Endothelial cell of umbilical vein (primary cell): ENCODE data around the gene PDE1C. TPM values are rescaled to one million over a fixed set of nuclear protein-coding genes. Genes with fewer than 3 reads are reported as not detected.

ENCODE experiments used
- BruUV-seq: library from RNA; stranded (reverse); fragments of 400-500 nt; replicated peaks from 2 replicates; lab custom pipeline; 2021; lab: Mats Ljungman, UMichigan
- CTCF ChIA-PET: fragments of 300-600, 350-600 bp; sonication (Branson Sonifier 250); formaldehyde crosslinking; loops from one replicate; lab custom pipeline; 2021; ENCODE audit warnings: antibody characterized with exemption, inconsistent platforms; lab: Charles Lee
- POLR2A ChIA-PET: fragments of 300-600, 350-600 bp; sonication (Branson Sonifier 250); formaldehyde crosslinking; loops from one replicate; lab custom pipeline; 2021; ENCODE audit warnings: antibody characterized with exemption, inconsistent platforms; lab: Charles Lee
- DNase-seq: peaks from one replicate; pipeline ENCODE4 v3.0.0-alpha.2; 2011; ENCODE audit warnings: low read depth, low spot score
- FAIRE-seq: peaks from 2 replicates; lab custom pipeline; 2011; peaks lifted over from hg19 to GRCh38; lab: Jason Lieb, UNC
- H2AFZ ChIP-seq: 2 replicates; pipeline ENCODE4 v1.6.0; 2012; ENCODE audit warnings: low read depth, low read length, control low read depth, inconsistent platforms
- H3K27ac ChIP-seq: 2 replicates; pipeline ENCODE4 v1.5.1; 2011; ENCODE audit warnings: low read depth, mild to moderate bottlenecking, control low read depth, low read length, moderate library complexity; ENCODE audit not compliant: insufficient read depth
- H3K27me3 ChIP-seq, 2 experiments: 2 replicates each; pipeline versions ENCODE4 v1.6.0 to v1.6.1; 2011; ENCODE audit warnings: low read length in 2 of 2, mixed read lengths in 1 of 2; ENCODE audit not compliant: control insufficient read depth in 2 of 2, insufficient read depth in 2 of 2
- H3K36me3 ChIP-seq, 2 experiments: 2 replicates in 1 of 2; 3 replicates in 1 of 2; pipeline ENCODE4 v1.5.1; 2011; ENCODE audit warnings: low read length in 2 of 2, mild to moderate bottlenecking in 1 of 2, moderate library complexity in 1 of 2; ENCODE audit not compliant: control insufficient read depth in 2 of 2, insufficient read depth in 2 of 2; ENCODE audit errors: extremely low read depth in 1 of 2
- H3K4me1 ChIP-seq: 3 replicates; pipeline ENCODE4 v1.5.1; 2011; ENCODE audit warnings: mild to moderate bottlenecking, low read length; ENCODE audit not compliant: control insufficient read depth, insufficient read depth; ENCODE audit errors: extremely low read depth
- H3K4me2 ChIP-seq: 2 replicates; pipeline ENCODE4 v1.6.1; 2011; ENCODE audit warnings: low read length, control low read depth, mixed read lengths; ENCODE audit not compliant: insufficient read depth
- H3K4me3 ChIP-seq, 3 experiments: fragments of 200-600 bp in 1 of 3; sonication (generic), shearing (Covaris generic) in 1 of 3; replicated peaks in 1 of 3; 2 replicates each; pipeline ENCODE4 v1.5.1; 2011 to 2016; ENCODE audit warnings: control low read depth in 3 of 3, low read length in 3 of 3, mild to moderate bottlenecking in 2 of 3, inconsistent platforms in 1 of 3, low read depth in 1 of 3, moderate library complexity in 1 of 3; ENCODE audit not compliant: insufficient read depth in 1 of 3
- H3K79me2 ChIP-seq: 2 replicates; pipeline ENCODE4 v1.6.0; 2012; ENCODE audit warnings: low read length, inconsistent platforms; ENCODE audit not compliant: control insufficient read depth, insufficient read depth
- H3K9ac ChIP-seq: replicated peaks from 2 replicates; pipeline ENCODE3; 2011; ENCODE audit warnings: low read length, control low read depth; ENCODE audit not compliant: insufficient read depth; ENCODE audit errors: extremely low read depth
- H3K9me1 ChIP-seq: replicated peaks from 3 replicates; pipeline ENCODE4 v1.6.0; 2011; ENCODE audit warnings: mild to moderate bottlenecking, low read length; ENCODE audit not compliant: control insufficient read depth, insufficient read depth; ENCODE audit errors: extremely low read depth
- H3K9me3 ChIP-seq: replicated peaks from 2 replicates; pipeline ENCODE4 v1.5.1; 2012; ENCODE audit warnings: low read length, inconsistent platforms; ENCODE audit not compliant: control insufficient read depth, insufficient read depth
- H4K20me1 ChIP-seq: replicated peaks from 2 replicates; pipeline ENCODE3; 2011; ENCODE audit warnings: mild to moderate bottlenecking, low read length; ENCODE audit not compliant: control insufficient read depth, insufficient read depth; ENCODE audit errors: extremely low read depth
- EZH2 ChIP-seq: IDR thresholded peaks from 2 replicates; pipeline ENCODE4 v1.6.1; 2012; ENCODE audit warnings: borderline replicate concordance, low read depth, mild to moderate bottlenecking, moderate library complexity, low read length, inconsistent platforms; ENCODE audit not compliant: severe bottlenecking
- FOS ChIP-seq: IDR thresholded peaks from 2 replicates; pipeline ENCODE4 v1.6.1; 2011; ENCODE audit warnings: mild to moderate bottlenecking, low read length, moderate library complexity, borderline replicate concordance; ENCODE audit not compliant: insufficient read depth
- GATA2 ChIP-seq: IDR thresholded peaks from 2 replicates; pipeline ENCODE4 v1.7.0; 2011; ENCODE audit warnings: low read depth, mild to moderate bottlenecking, moderate library complexity, mixed read lengths, low read length; ENCODE audit not compliant: insufficient read length, insufficient read depth
- JUN ChIP-seq: IDR thresholded peaks from 2 replicates; pipeline ENCODE4 v1.6.1; 2011; ENCODE audit warnings: borderline replicate concordance, low read depth; ENCODE audit not compliant: insufficient read length, insufficient read depth
- MYC ChIP-seq: IDR thresholded peaks from one replicate; pipeline ENCODE4 v1.6.1; 2011; ENCODE audit warnings: mild to moderate bottlenecking, low read depth, low read length
- POLR2A ChIP-seq: IDR thresholded peaks from 2 replicates; pipeline ENCODE4 v1.6.1; 2012; ENCODE audit warnings: low read depth, mild to moderate bottlenecking, control low read depth, low read length
- POLR2AphosphoS5 ChIP-seq: IDR thresholded peaks from 2 replicates; pipeline ENCODE4 v1.6.1; 2012; ENCODE audit warnings: low read depth, mild to moderate bottlenecking, control low read depth, low read length, moderate library complexity; ENCODE audit not compliant: insufficient read depth
- dilution Hi-C: fragments of 300-500 bp; cut with MboI; formaldehyde crosslinking; loops from one replicate; pipeline ENCODE4 v1.15.0; 2019; ENCODE audit warnings: low sequenced_read_pairs; ENCODE audit not compliant: extremely low pct_ligation_motif_present
- intact Hi-C: fragments of 100-400 bp; cut with micrococcal nuclease; formaldehyde crosslinking; loops from one replicate; pipeline ENCODE4 v1.10.0; 2022
- polyA plus RNA-seq, 4 experiments: library from polyadenylated mRNA; depleted of rRNA in 3 of 4; stranded (reverse) in 3 of 4; unstranded in 1 of 4; fragments of >200 nt; gene quantifications; 2 replicates each; pipeline versions ENCODE4 v1.2.1 to v1.2.3, GENCODE V29; 2011 to 2012; ENCODE audit warnings: missing spikeins in 1 of 4
- total RNA-seq: library from RNA; stranded (reverse); gene quantifications from 2 replicates; pipeline ENCODE4 v1.2.3, GENCODE V29; 2021
- TF ChIP-seq, protein P1 (sequence below), 2 donors: IDR thresholded peaks; 1 replicate in 1 of 2; 2 replicates in 1 of 2; pipeline ENCODE4 v1.5.1; 2011; ENCODE audit warnings: low read length in 2 of 2, mild to moderate bottlenecking in 2 of 2, moderate library complexity in 2 of 2, control low read depth in 1 of 2, inconsistent platforms in 1 of 2, low read depth in 1 of 2; ENCODE audit not compliant: insufficient read depth in 1 of 2; ENCODE audit errors: extremely low read depth in 1 of 2
- TF ChIP-seq, protein P2 (sequence below): IDR thresholded peaks from 2 replicates; pipeline ENCODE4 v1.6.1; 2011; ENCODE audit not compliant: insufficient read depth, insufficient read length

PDE1C gene
- total and polyA plus RNA-seq, 2 donors (not counting 3 experiments of a cell fraction or from before 2014, with no cell fraction given) = 0.90 to 3.1 TPM

DNA sequence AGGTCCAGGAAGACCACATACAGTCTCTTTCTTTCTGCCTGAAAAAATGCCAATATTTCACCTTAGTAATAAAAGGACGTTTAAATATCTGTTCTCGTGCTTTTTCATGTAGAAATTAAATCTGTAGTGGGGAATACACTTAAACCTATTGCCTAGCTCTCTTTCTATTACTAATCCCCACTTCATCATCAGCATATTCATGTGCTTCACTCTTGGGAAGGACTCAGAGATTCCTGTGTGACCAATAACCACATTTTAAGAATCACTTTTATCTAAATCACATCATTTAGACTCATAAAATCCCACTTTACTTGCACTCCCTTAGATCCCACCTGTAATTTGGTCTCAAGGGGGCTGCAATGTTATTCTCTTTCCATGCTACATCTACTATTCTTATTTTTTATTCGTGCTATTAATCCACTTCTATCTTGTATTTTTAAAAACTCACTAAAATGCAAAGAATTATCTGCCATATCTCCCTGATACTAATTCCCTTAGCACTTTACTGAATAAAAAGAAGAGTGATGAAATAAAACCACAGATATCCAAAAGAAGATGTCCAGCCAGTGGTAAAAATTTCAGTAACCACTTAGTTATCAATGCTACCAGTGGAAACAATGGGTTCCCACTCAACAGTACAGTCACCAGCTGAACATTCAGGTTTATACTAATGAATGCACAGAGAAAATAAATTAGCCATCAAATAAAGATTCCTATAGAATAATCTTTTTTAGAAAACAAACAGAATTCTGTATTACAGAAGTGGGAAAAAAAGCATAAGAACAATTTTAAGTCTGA is 281.1 kb downstream of the PDE1C start:
- H3K9ac ChIP-seq = no peak overlapping the region
- CTCF ChIA-PET = interaction anchor here (1.4 to 2.5 kb wide), 4 partner anchors 20 to 421 kb away, joined by 3 to 6 read pairs (median 4); no protein-coding TSS in a partner anchor
- intact Hi-C loops = no loop called here

More for the DNA sequence above, 281.1 kb downstream of the PDE1C start:
- POLR2A ChIA-PET = no interaction called here
- FAIRE-seq = no peak
- no peaks in the 10 kb centered on the region for H3K9me3 ChIP-seq
- BruUV-seq = no TSS peak
- no peaks in the 10 kb centered on the region for H3K36me3 ChIP-seq
- DNase-seq = no peak
- dilution Hi-C loops = no loop called here
- no peak overlapping the region for H3K27ac ChIP-seq
- no peak for TF ChIP-seq POLR2A
- no peak for TF ChIP-seq JUN
- no peak for TF ChIP-seq FOS
- no peak for TF ChIP-seq MYC
- TF ChIP-seq EZH2 = no peak
- TF ChIP-seq GATA2 = no peak
- no peak for TF ChIP-seq POLR2AphosphoS5
- TF ChIP-seq, protein P1, sequence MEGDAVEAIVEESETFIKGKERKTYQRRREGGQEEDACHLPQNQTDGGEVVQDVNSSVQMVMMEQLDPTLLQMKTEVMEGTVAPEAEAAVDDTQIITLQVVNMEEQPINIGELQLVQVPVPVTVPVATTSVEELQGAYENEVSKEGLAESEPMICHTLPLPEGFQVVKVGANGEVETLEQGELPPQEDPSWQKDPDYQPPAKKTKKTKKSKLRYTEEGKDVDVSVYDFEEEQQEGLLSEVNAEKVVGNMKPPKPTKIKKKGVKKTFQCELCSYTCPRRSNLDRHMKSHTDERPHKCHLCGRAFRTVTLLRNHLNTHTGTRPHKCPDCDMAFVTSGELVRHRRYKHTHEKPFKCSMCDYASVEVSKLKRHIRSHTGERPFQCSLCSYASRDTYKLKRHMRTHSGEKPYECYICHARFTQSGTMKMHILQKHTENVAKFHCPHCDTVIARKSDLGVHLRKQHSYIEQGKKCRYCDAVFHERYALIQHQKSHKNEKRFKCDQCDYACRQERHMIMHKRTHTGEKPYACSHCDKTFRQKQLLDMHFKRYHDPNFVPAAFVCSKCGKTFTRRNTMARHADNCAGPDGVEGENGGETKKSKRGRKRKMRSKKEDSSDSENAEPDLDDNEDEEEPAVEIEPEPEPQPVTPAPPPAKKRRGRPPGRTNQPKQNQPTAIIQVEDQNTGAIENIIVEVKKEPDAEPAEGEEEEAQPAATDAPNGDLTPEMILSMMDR (IDR thresholded peaks at IDR 0.05; ENCODE audit: extremely low read depth in 1 of 2, insufficient read depth in 1 of 2, low read depth in 1 of 2, low read length in 2 of 2) = no peak
- TF ChIP-seq, protein P2, sequence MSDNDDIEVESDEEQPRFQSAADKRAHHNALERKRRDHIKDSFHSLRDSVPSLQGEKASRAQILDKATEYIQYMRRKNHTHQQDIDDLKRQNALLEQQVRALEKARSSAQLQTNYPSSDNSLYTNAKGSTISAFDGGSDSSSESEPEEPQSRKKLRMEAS = no peak
- H3K4me1 ChIP-seq = no peaks in the 10 kb centered on the region
- H3K27me3 ChIP-seq = no peaks in the 10 kb centered on the region
- H3K79me2 ChIP-seq = no peaks in the 10 kb centered on the region
- no peaks in the 10 kb centered on the region for H4K20me1 ChIP-seq
- no peak overlapping the region for H3K4me3 ChIP-seq
- H3K4me2 ChIP-seq = no peak overlapping the region
- no peaks in the 10 kb centered on the region for H3K9me1 ChIP-seq
- H2AFZ ChIP-seq = no peak overlapping the region
